NCI-H2081 (cell line): ENCODE data around the gene ASAP3.

Source experiments
- DNase-seq, 2 experiments: peaks; one replicate each; lab custom pipeline; 2025; lab: John Stamatoyannopoulos, UW

ASAP3 gene

DNA sequence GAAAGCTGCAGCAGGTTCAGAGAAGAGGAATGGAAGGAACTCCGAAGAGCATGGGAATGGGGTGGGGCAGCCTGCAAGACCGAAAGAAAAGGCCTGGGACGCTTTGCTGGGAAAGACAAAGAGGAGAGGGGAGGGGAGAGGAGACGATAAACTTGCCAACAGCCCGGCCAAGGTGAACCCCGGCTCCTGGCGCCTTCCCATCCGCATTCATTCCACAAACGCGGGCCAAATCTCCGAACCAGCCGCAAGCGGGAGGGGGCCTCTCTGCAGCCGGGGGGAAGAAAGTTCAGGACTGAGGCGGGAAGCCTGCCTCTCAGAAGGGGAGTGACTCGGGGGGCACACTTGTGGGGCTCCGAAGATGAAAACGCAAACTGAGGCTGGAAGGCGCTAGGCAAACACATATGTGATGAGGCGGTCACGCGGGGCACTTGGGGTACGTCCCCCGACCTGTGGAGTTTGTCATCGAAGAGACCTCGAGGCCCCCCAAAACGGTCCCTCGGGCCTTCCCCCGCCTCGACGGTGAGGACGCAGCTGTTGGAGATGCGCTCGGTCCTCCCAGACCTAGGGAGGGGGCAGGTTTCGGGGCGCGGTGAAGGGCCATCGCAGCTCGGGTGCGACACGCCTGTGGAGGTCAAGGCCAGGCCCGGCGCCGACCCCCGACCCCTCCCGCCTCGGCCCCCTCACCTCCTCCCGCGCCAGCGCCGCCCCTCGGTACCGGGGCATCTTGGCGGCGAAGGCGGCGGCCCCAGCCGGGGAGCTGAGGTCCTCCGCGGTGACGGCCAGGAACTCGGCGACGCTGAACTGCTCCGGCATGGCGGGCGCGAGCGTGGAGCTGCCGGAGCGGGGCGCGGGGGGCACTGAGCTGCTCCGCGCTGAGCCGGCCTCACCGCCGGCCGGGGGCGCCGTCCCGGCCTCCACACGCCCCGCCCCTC lies at the start of gene ASAP3:
Gene ASAP3, minus strand, starts transcription at position 859 of the 932 bp plus-strand sequence. Its CDS starts 46 bp downstream, at position 813.
- DNase-seq, result peak in 1 of 2 experiments; percentile 46

DNA sequence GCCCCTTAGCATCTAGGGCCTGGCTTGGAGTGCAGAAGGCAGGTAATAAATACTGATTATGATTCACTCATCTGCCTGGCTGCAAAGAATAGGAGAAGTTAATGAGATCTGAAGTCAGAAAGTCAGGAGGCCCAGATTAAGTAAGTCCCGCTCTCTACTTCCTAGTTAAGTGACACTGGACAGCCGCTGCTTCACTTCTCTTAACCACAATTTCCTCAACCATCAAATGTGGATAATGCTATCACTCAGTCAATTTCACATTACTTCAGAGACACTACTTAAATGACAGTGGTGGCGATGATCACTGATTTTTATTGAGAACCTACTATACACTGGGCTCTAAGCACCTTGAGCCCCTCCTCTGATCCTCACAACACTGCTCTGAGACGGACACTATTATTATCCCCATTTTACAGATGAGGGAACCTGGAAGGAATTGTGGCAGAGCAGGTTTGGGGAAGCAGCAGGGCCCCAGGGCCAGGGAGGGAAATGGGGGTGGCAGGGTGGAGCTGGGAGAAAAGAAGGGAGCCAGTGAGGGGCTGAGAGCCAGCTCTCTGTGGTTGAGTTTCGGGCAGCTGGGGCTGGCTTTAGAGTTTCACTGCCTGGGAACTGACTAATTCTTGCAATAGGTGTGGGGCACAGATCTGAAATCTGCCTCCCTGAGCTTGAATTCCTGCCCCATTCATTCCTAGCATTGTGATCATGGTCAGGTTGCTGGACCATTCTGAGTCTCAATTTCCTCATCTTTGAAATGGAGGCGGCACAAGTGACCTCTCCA lies 49.5 kb upstream of the ASAP3 start:
- DNase-seq, result no peak

- DNase-seq, result no peak
These were observed 47.6 kb upstream of the ASAP3 start for GRCh38 chr1:23531562-23532094.

DNA sequence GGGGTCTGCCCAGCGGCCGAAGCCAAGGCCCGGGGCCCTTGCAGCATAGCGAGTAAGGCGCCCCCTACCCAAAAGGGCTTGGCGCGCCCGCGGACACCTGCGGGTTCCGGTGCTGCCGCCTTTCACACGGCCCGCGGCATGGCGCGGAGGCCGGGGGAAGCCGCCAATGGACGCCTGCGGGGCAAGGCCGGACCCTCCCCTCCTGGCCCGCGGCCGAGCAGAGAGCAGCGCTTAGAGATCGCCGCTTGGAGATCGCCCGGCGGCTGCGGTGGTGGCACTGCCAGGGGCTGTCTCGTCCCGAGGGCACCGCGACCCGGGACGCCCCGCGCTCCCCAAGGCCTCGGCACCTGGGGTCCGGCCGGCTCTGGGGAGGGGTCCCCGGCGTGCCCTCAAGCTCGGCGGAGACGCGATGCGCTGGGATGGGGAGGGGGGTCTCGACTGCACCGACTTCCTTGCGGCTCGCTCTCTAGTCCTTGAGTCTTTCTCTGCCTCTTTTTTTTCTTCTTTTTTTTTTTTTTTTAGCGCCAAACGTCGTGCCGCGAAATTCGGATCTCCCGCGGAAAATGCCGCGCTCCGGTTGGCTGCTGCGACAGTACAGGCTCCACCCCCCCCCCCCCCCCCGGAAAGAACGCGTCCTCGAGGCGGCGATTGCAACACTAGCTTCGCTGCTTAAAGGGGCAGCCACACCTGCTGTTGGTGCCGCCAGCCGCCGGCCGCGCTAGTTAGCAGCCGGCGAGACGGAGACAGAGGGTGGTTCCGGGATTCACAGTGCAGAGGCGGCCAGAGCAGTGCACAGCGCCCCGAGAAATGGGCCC lies 47.0 kb upstream of the ASAP3 start, which contains the start of gene E2F2:
Gene E2F2, minus strand, starts transcription at position 487 of the 815 bp plus-strand sequence. Its CDS starts 440 bp downstream, at position 47.
- DNase-seq, result peak; percentile 92 to 94

DNA sequence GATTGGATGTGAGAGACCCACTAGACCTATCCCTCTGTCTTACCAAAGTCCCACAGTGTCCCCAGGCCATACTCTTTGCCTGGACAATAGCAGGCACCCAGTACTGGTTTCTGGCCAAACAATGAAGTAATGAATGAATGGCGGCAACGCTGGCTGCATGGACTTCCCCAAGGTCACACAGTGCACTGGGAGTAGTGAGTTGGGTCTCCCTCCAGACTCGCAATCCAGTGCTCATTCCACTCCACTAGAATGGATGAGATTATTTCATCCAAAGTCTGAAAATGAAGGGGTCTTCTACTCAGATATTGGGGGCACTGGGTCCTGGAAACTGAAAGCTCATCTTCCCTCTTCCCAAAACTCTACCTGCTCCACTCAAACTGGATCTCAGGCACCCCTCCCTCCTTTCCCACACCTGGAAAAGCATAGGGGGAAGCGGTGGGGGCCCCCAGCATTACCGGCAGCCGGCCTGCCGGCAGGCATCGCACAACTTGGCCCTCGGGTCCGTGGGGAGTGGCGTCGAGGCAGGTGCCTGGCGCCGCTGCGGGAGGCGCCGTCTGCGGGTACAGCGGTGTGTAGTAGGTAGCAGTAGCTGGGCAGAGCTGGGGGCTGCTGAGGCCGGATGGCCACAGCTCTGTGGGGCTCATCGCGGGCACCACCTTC lies 46.2 kb upstream of the ASAP3 start:
- DNase-seq, result peak; percentile 58 to 85

GRCh38 chr1:23529146-23530086 lies 45.4 kb upstream of the ASAP3 start:
- peak; percentile 18 to 56 for DNase-seq

- DNase-seq, result peak; percentile 83 to 89
These were observed 44.4 kb upstream of the ASAP3 start for GRCh38 chr1:23528250-23528978.

- DNase-seq, result peak in 1 of 2 experiments; percentile 76
These were observed 43.9 kb upstream of the ASAP3 start for GRCh38 chr1:23527900-23528249.

- DNase-seq, result no peak
These were observed 43.4 kb upstream of the ASAP3 start for GRCh38 chr1:23527366-23527765.

DNA sequence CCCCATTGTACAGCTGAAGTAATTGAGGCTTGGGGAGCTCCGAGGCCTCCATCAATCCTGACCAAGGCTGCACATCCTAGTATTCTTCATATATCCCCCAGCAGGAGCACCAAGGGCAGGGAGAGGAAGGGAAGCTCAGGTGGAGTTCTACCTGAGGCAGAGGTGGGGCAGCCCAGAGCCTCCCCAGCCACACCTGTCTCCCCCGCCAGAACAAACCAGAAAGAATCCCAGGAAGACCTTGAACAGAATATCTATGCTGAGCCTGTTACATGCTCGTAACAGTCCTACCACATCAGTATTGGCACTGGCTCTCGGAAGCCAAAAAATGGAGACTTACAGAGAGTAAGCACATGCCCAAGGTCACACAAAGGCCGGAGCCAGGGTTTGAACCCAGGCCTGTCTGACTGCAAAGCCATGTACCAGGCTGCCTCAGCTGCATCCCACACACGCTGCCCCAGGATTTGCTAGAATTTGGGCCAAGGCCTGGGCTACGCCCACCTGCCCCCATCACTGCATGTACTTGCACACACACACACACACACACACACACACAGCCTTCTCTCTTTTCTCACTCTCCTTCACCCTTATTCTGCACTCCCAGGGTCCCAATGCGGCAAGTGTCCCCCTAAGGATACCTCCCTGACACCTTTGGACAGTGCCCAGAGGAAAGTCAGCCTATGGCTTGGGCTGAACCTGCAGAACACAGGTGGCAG lies 42.5 kb upstream of the ASAP3 start:
- no peak for DNase-seq

DNA sequence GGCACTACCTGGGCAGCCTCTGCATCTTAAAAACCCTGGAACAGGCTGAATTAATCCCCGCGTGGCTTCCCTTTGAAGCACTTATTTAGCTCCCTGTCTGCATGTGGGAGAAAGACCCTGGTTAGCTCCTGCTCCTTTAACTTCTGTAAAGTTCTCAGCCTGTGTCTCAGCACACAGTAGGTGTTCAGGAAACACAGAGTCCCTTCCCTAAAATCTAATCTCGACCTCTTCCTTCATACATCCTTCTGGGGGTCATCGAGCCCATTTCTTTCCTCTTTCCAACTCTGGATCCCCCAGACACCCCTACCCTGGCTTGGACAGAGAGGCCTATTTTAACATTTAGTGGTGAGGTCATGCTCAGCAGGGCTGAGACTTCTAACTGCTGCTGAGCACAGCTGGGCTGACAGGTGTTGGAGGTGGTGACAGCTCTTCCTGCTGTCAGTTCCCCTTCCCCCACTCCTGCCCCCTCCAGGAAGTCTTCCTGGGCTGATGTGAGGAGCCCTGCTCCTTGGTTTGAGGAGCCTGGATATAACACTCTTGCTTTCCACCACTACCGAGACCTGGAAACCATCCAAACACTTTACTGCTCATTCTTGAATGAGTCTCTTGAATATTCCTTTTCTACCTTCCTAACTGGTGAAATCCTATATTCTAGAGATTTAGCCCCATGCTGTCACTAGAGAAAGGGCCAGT lies 41.7 kb upstream of the ASAP3 start:
- DNase-seq, result peak; percentile 17 to 69

- DNase-seq, result peak; percentile 96
These were observed 40.9 kb upstream of the ASAP3 start for GRCh38 chr1:23524716-23525401.

DNA sequence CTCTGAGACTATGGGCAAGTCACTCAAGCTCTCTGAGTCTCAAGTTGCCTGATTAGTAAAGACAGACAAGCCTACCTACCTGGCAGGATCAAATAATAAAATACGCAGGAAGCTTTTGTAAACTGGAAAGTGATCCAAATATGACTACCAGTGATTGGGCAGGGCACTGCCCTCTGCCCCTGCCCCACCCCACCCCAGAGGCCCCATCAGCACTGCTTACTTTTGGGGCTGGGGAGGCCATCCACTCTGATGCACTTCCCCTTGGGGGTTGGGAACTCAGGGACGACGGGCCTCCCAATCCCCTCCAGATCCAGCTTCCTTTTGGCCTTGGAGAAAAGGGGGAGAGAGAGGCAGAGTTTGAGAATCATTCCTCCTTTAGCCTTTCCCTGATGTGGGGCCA lies 40.2 kb upstream of the ASAP3 start:
- DNase-seq, result no peak

- DNase-seq, result no peak
These were observed 38.4 kb upstream of the ASAP3 start for GRCh38 chr1:23522244-23522982.

DNA sequence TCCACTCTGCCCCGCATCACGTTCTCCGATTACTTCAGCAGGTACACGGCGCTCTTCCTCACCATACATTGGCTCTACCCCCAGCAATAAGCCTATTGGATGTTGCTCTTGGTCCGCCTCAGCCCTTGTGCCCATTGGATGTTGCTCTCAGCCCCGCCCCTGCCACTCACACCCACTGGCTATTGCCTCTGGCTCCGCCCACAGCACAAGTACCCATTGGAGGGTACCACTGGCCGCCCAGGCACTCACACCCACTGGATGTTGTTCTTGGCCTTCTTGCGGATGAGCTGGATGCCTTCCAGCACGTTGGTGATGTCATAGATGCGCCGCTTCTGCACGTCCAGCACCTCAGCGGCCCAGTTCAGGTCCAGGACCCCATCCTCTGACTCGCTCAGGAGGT lies 37.6 kb upstream of the ASAP3 start:
- peak; percentile 9 to 18 for DNase-seq

DNA sequence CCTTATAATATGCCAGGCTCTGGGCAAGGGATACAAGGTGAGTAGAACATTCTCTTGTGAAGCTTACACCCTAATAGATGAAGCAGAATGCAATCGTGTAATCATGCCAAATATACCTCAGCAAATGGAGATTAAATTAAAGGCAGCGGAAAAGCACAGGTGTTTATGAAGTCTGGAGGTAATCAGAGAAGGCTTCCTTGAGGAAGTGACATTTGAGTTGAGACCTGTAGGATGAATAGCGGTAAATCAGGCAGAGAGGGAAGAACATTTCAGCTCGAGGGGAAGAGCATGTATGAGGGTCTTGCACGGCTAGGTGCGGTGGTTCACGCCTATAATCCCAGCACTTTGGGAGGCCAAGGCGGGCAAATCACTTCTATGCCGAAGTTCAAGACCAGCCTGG lies 33.6 kb upstream of the ASAP3 start:
- no peak for DNase-seq

- DNase-seq, result no peak
These were observed 31.9 kb upstream of the ASAP3 start for GRCh38 chr1:23515905-23516304.
